ENCODE measurements around the gene MVB12B. TPM values are rescaled to one million over a fixed set of nuclear protein-coding genes. Genes with fewer than 3 reads are reported as not detected.
"Not testable (repeated sequence)": the region's sequence is repeated elsewhere in the genome, so short reads cannot be mapped to it uniquely, and the experiment has no call there.

The MVB12B gene
- total and polyA plus RNA-seq, 2 donors from 2014 or later, result 4.5 to 12.3 TPM

GRCh38 chr9:126554292-126554691, 227.7 kb downstream of the MVB12B start:
- Histone ChIP-seq H3K36me3 (ENCODE audit: control insufficient read depth in 2 of 3, insufficient read depth in 3 of 3, low read length in 3 of 3) (no peaks in the 10 kb centered on the region), H3K27ac (ENCODE audit: low read depth in 2 of 2, low read length in 2 of 2) (no peak overlapping the region), H3K9me3 (ENCODE audit: control insufficient read depth in 2 of 3, insufficient read depth in 1 of 3, low read length in 3 of 3) (no peaks in the 10 kb centered on the region), H3K4me1 (ENCODE audit: control insufficient read depth in 2 of 3, insufficient read depth in 2 of 3, low read depth in 1 of 3, low read length in 3 of 3) (no peaks in the 10 kb centered on the region), H3K9ac (ENCODE audit: low read length in 3 of 3) (no peak overlapping the region), H3K4me3 (ENCODE audit: low read length in 3 of 3) (no peak overlapping the region), H3K27me3 (ENCODE audit: control insufficient read depth, insufficient read depth, low read length) (no peaks in the 10 kb centered on the region)
- FAIRE-seq (no peak), DNase-seq (no peak)
- intact Hi-C loops (cut with DNase I), result no loop called here
- TF ChIP-seq CTCF (IDR thresholded peaks at IDR 0.05; ENCODE audit: borderline replicate concordance, extremely low read depth, insufficient read depth), result no peak

- H3K27ac ChIP-seq (ENCODE audit: low read depth in 2 of 2, low read length in 2 of 2); H3K4me3 ChIP-seq (ENCODE audit: low read length in 3 of 3); H3K4me1 ChIP-seq (ENCODE audit: control insufficient read depth in 2 of 3, insufficient read depth in 2 of 3, low read depth in 1 of 3, low read length in 3 of 3); H3K36me3 ChIP-seq (ENCODE audit: control insufficient read depth in 2 of 3, insufficient read depth in 3 of 3, low read length in 3 of 3); H3K9ac ChIP-seq (ENCODE audit: low read length in 3 of 3); FAIRE-seq; DNase-seq; H3K9me3 ChIP-seq (ENCODE audit: control insufficient read depth in 2 of 3, insufficient read depth in 1 of 3, low read length in 3 of 3); H3K27me3 ChIP-seq (ENCODE audit: control insufficient read depth, insufficient read depth, low read length): not testable (repeated sequence)
- intact Hi-C loops (cut with DNase I), result loop anchor here (5.0 kb wide), 1 partner anchor 53 kb away; no protein-coding TSS in a partner anchor
Observed at GRCh38 chr9:126555421-126555820, 228.8 kb downstream of the MVB12B start.

All from kidney (tissue), 14 donors.